ENCODE results near the gene TMEM192.
A peak's percentile ranks its signal among the peaks of the same experiment; 100 is the strongest.

The TMEM192 gene

GRCh38 chr4:165137205-165137604, 24.5 kb upstream of the TMEM192 start:
- H3K79me2 ChIP-seq (ENCODE audit: insufficient read depth, low read depth): no peaks in the 10 kb centered on the region
- H3K27me3 ChIP-seq (ENCODE audit: insufficient read depth, low read depth): no peaks in the 10 kb centered on the region
- no peak for TF ChIP-seq CTCF (conservative IDR thresholded peaks at IDR 0.05; ENCODE audit: low read depth, low read length)

GRCh38 chr4:165136529-165136928, 23.9 kb upstream of the TMEM192 start:
- no peak overlapping the region for H2AFZ ChIP-seq (ENCODE audit: low read depth)
- no peaks in the 10 kb centered on the region for H3K36me3 ChIP-seq (ENCODE audit: insufficient read depth)
- TF ChIP-seq CTCF (conservative IDR thresholded peaks at IDR 0.05; ENCODE audit: low read depth, low read length): no peak
- H3K9ac ChIP-seq: no peak overlapping the region
- no peaks in the 10 kb centered on the region for H3K27me3 ChIP-seq (ENCODE audit: insufficient read depth, low read depth)
- H3K4me2 ChIP-seq: no peak overlapping the region
- no peak overlapping the region for H3K4me3 ChIP-seq (IDR thresholded peaks at IDR 0.05; ENCODE audit: insufficient read depth, low read depth, low read length)
- no peaks in the 10 kb centered on the region for H3K79me2 ChIP-seq (ENCODE audit: insufficient read depth, low read depth)
- no peak overlapping the region for H3K27ac ChIP-seq
- H4K20me1 ChIP-seq (ENCODE audit: insufficient read depth): no peaks in the 10 kb centered on the region
- H3K4me1 ChIP-seq (ENCODE audit: low read depth, poor library complexity, severe bottlenecking): peaks cover 6% of the 10 kb centered on the region

More at GRCh38 chr4:165137205-165137604, 24.5 kb upstream of the TMEM192 start:
- no peak overlapping the region for H2AFZ ChIP-seq (ENCODE audit: low read depth)
- no peak overlapping the region for H3K4me3 ChIP-seq (IDR thresholded peaks at IDR 0.05; ENCODE audit: insufficient read depth, low read depth, low read length)
- H3K27ac ChIP-seq: no peak overlapping the region
- no peak overlapping the region for H3K4me2 ChIP-seq
- H3K36me3 ChIP-seq (ENCODE audit: insufficient read depth): no peaks in the 10 kb centered on the region
- H4K20me1 ChIP-seq (ENCODE audit: insufficient read depth): no peaks in the 10 kb centered on the region
- no peak overlapping the region for H3K9ac ChIP-seq
- H3K4me1 ChIP-seq (ENCODE audit: low read depth, poor library complexity, severe bottlenecking): peaks cover 6% of the 10 kb centered on the region

- Histone ChIP-seq H2AFZ (ENCODE audit: low read depth) (no peak overlapping the region), H3K27ac (no peak overlapping the region), H3K9ac (no peak overlapping the region), H3K4me2 (no peak overlapping the region), H3K79me2 (ENCODE audit: insufficient read depth, low read depth) (no peaks in the 10 kb centered on the region), H3K36me3 (ENCODE audit: insufficient read depth) (no peaks in the 10 kb centered on the region), H3K4me1 (ENCODE audit: low read depth, poor library complexity, severe bottlenecking) (peaks cover 6% of the 10 kb centered on the region), H4K20me1 (ENCODE audit: insufficient read depth) (no peaks in the 10 kb centered on the region), H3K27me3 (ENCODE audit: insufficient read depth, low read depth) (no peaks in the 10 kb centered on the region; the same call in 1 of the 2 replicates), H3K4me3 (IDR thresholded peaks at IDR 0.05; ENCODE audit: insufficient read depth, low read depth, low read length) (no peak overlapping the region)
- TF ChIP-seq CTCF (conservative IDR thresholded peaks at IDR 0.05; ENCODE audit: low read depth, low read length): no peak
Measured at GRCh38 chr4:165133150-165133549, 20.5 kb upstream of the TMEM192 start.

- Histone ChIP-seq H3K4me1 (ENCODE audit: low read depth, poor library complexity, severe bottlenecking) (peaks cover 6% of the 10 kb centered on the region), H3K4me2 (no peak overlapping the region), H3K27me3 (ENCODE audit: insufficient read depth, low read depth) (no peaks in the 10 kb centered on the region; the same call in 1 of the 2 replicates), H4K20me1 (ENCODE audit: insufficient read depth) (no peaks in the 10 kb centered on the region), H3K9ac (no peak overlapping the region), H2AFZ (ENCODE audit: low read depth) (no peak overlapping the region), H3K79me2 (ENCODE audit: insufficient read depth, low read depth) (no peaks in the 10 kb centered on the region), H3K36me3 (ENCODE audit: insufficient read depth) (no peaks in the 10 kb centered on the region), H3K4me3 (IDR thresholded peaks at IDR 0.05; ENCODE audit: insufficient read depth, low read depth, low read length) (no peak overlapping the region), H3K27ac (no peak overlapping the region)
- peak; percentile 99 for TF ChIP-seq CTCF (conservative IDR thresholded peaks at IDR 0.05; ENCODE audit: low read depth, low read length)
Measured at GRCh38 chr4:165131247-165131832, 18.7 kb upstream of the TMEM192 start.
